Subcutaneous adipose tissue (tissue), 4 donors: ENCODE data around the gene MYLK. TPM values are rescaled to one million over a fixed set of nuclear protein-coding genes. Genes with fewer than 3 reads are reported as not detected.

Experiments used
- CTCF ChIP-seq: fragments of 450-650 bp; IDR thresholded peaks from one replicate; pipeline ENCODE4 v1.5.1; 2016; ENCODE audit warnings: low read depth, mild to moderate bottlenecking, control low read depth, antibody characterized with exemption, moderate library complexity
- total RNA-seq, 4 donors: library from RNA; depleted of rRNA; stranded (reverse); fragments of >200 nt; gene quantifications; one replicate each; pipeline ENCODE4 v1.1.0, GENCODE V29; 2016

MYLK gene
- total RNA-seq, 4 donors from 2014 or later = 28.2 to 113 (median 58.3) TPM

- no peak for TF ChIP-seq CTCF
Observed at GRCh38 chr3:123821920-123822319, 62.2 kb downstream of the MYLK start.

DNA sequence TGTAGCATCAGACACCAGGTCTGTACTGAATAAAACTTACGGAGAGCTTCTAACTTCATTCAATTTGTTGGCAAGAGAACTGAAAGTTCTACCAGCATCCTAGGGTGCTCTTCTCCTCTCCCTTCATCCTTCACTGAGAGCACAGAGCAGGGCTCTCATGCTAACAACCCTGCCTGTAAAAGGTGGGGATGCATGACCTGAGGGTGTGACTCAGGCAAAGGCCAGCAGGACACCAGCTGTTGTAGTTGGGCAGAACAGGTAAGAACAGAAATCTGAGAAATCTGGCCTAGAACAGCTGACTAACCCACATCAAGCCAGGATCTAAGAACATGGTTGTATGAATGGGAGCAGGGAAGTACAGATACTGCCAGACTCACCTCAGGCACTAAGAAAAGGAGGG lies 64.2 kb downstream of the MYLK start:
- no peak for TF ChIP-seq CTCF

DNA sequence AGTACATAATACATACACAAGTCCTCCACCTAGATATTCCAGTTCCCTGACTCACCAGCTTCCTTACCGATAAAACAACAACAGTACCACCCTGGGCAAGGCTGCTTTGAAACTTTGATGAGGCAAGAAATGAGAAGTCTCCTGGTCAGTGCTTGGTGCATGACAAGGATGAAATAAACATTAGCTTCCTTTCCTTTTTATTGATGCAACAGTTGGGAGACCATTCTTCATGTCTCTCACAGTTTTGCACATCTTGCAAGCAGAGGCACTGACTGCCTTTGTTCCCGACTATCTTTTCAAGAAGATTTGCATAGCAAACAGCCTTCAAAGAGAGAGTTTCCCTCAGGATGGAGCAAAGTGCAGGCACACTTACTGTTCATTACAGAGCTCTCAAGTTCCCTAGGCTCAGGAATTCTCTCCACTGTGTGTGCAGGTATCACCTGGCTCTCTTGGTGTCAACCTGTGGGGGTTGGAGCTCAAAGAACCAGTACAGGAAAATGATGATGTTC lies 65.2 kb downstream of the MYLK start:
- TF ChIP-seq CTCF = no peak

DNA sequence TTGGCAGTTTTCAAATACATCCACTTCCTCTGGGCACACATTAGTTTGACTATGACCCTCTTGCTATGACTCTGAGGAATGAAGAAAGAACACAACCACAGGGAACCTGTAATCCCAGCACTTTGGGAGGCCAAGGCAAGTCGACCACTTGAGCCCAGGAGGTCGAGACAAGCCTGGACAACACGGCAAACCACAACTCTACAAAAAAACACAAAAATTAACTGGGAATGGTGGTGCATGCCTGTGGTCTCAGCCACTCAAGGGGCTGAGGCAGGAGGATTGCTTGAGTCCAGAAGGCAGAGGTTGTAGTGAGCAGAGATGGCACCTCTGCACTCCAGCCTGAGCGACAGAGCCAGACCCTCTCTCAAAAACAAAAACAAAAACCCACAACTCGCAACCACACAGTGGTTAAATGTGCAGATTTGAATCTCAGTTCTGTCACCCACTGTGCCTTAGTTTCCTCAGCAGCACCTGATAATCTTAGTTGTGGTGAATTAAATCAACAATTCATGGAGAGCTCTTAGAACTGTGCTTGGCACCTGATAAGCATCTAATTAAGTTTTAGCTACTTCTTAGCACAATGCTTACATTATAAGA lies 65.7 kb downstream of the MYLK start:
- TF ChIP-seq CTCF = no peak

GRCh38 chr3:123817413-123817812 lies 66.7 kb downstream of the MYLK start:
- no peak for TF ChIP-seq CTCF

GRCh38 chr3:123816673-123817207 lies 67.4 kb downstream of the MYLK start:
- no peak for TF ChIP-seq CTCF

- TF ChIP-seq CTCF = no peak
Observed at GRCh38 chr3:123815981-123816380, 68.2 kb downstream of the MYLK start.
